Keratinocyte (primary cell): ENCODE data around the gene SLC29A2. TPM values are rescaled to one million over a fixed set of nuclear protein-coding genes. Genes with fewer than 3 reads are reported as not detected.

Experiments
- DNase-seq: peaks from one replicate; pipeline ENCODE4 v3.0.0-alpha.2; 2011; ENCODE audit warnings: low read depth, missing footprints, low spot score
- FAIRE-seq: peaks from 2 replicates; lab custom pipeline; 2011; peaks lifted over from hg19 to GRCh38; lab: Jason Lieb, UNC
- H2AFZ ChIP-seq: 2 replicates; pipeline ENCODE4 v1.6.0; 2012; ENCODE audit warnings: low read length, control low read depth, inconsistent platforms; ENCODE audit not compliant: control insufficient read depth
- H3K27ac ChIP-seq: 2 replicates; pipeline ENCODE4 v1.5.1; 2011; ENCODE audit warnings: low read length; ENCODE audit not compliant: control insufficient read depth, insufficient read depth
- H3K27me3 ChIP-seq: 3 replicates; pipeline ENCODE4 v1.6.0; 2011; ENCODE audit warnings: low read length; ENCODE audit not compliant: control insufficient read depth, insufficient read depth; ENCODE audit errors: extremely low read depth
- H3K36me3 ChIP-seq, 2 experiments: 2 replicates in 1 of 2; 3 replicates in 1 of 2; pipeline ENCODE4 v1.5.1; 2011; ENCODE audit warnings: low read length in 2 of 2, mild to moderate bottlenecking in 1 of 2; ENCODE audit not compliant: control insufficient read depth in 2 of 2, insufficient read depth in 2 of 2; ENCODE audit errors: extremely low read depth in 1 of 2
- H3K4me1 ChIP-seq: 3 replicates; pipeline ENCODE4 v1.5.1; 2011; ENCODE audit warnings: low read length; ENCODE audit not compliant: control insufficient read depth, insufficient read depth; ENCODE audit errors: extremely low read depth
- H3K4me2 ChIP-seq: 3 replicates; pipeline ENCODE4 v1.6.0; 2011; ENCODE audit warnings: low read depth, low read length; ENCODE audit not compliant: control insufficient read depth, insufficient read depth; ENCODE audit errors: extremely low read depth
- H3K4me3 ChIP-seq, 3 experiments: fragments of 200-600 bp in 1 of 3; sonication (generic) in 1 of 3; 2 replicates in 2 of 3; 3 replicates in 1 of 3; pipeline ENCODE4 v1.5.1; 2011 to 2016; ENCODE audit warnings: low read length in 3 of 3, mild to moderate bottlenecking in 3 of 3, control low read depth in 2 of 3, inconsistent platforms in 1 of 3, low read depth in 1 of 3, mixed read lengths in 1 of 3, mixed run types in 1 of 3, moderate library complexity in 1 of 3; ENCODE audit not compliant: control insufficient read depth in 2 of 3, insufficient read depth in 2 of 3; ENCODE audit errors: extremely low read depth in 1 of 3
- H3K79me2 ChIP-seq: 2 replicates; pipeline ENCODE4 v1.6.0; 2012; ENCODE audit warnings: low read length; ENCODE audit not compliant: control insufficient read depth, insufficient read depth
- H3K9ac ChIP-seq: 3 replicates; pipeline ENCODE4 v1.6.0; 2011; ENCODE audit warnings: low read length; ENCODE audit not compliant: control insufficient read depth, insufficient read depth; ENCODE audit errors: extremely low read depth
- H3K9me1 ChIP-seq: 3 replicates; pipeline ENCODE4 v1.6.0; 2011; ENCODE audit warnings: low read length; ENCODE audit not compliant: control insufficient read depth, insufficient read depth; ENCODE audit errors: extremely low read depth
- H3K9me3 ChIP-seq: 2 replicates; pipeline ENCODE4 v1.5.1; 2012; ENCODE audit warnings: low read depth, low read length; ENCODE audit not compliant: control insufficient read depth
- H4K20me1 ChIP-seq: 3 replicates; pipeline ENCODE4 v1.6.0; 2011; ENCODE audit warnings: low read length; ENCODE audit not compliant: control insufficient read depth, insufficient read depth; ENCODE audit errors: extremely low read depth
- EZH2 ChIP-seq: IDR thresholded peaks from one replicate; pipeline ENCODE4 v1.6.1; 2012; ENCODE audit warnings: inconsistent platforms, mild to moderate bottlenecking, low read length, moderate library complexity
- dilution Hi-C: fragments of 300-500 bp; cut with MboI; formaldehyde crosslinking; loops from one replicate; pipeline ENCODE4 v1.7.0; 2020; ENCODE audit warnings: low sequenced_read_pairs; ENCODE audit not compliant: extremely low pct_ligation_motif_present
- polyA plus RNA-seq, 5 experiments: library from polyadenylated mRNA; depleted of rRNA in 3 of 5; stranded (reverse) in 3 of 5; stranded (forward) in 1 of 5; unstranded in 1 of 5; fragments of >200 nt; gene quantifications; 1 replicate in 1 of 5; 2 replicates in 3 of 5; 3 replicates in 1 of 5; pipeline versions ENCODE4 v1.2.1 to v1.2.3, GENCODE V29; 2011 to 2012; ENCODE audit warnings: missing spikeins in 2 of 5, low read depth in 1 of 5, low replicate concordance in 1 of 5
- TF ChIP-seq, protein P1 (sequence below), 3 experiments: IDR thresholded peaks in 1 of 3; conservative IDR thresholded peaks in 1 of 3; optimal IDR thresholded peaks in 1 of 3; 2 replicates in 2 of 3; 3 replicates in 1 of 3; pipeline versions ENCODE3 to v1.5.1; 2011; ENCODE audit warnings: low read length in 3 of 3, mild to moderate bottlenecking in 3 of 3, moderate library complexity in 2 of 3, control low read depth in 1 of 3, inconsistent platforms in 1 of 3; ENCODE audit not compliant: insufficient read depth in 2 of 3; ENCODE audit errors: extremely low read depth in 1 of 3

The SLC29A2 gene
- polyA plus RNA-seq, 1 donor (not counting 4 experiments of a cell fraction or from before 2014, with no cell fraction given) = 1.7 TPM

DNA sequence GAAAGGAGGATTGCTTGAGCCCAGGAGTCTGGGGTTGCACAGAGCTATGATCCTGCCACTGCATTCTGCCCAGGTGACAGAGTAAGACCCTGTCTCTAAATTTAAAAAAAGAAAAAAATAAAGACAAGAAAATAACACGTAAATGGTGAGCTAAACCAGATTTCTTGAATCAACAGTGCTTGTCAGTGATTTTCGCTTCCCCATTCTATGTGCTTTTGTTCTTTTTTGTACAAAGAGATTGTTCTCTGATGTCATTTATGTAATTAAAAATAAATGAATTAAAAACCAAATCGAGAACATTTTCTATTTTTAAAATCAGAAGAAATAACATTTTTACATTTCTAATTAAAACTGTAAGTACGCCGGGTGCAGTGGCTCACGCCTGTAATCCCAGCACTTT lies 19.8 kb upstream of the SLC29A2 start:
- dilution Hi-C loops = no loop called here
- Histone ChIP-seq H3K9me3 (no peaks in the 10 kb centered on the region), H3K4me3 (no peak overlapping the region), H2AFZ (no peak overlapping the region), H4K20me1 (no peaks in the 10 kb centered on the region), H3K9me1 (no peaks in the 10 kb centered on the region), H3K27ac (no peak overlapping the region), H3K36me3 (no peaks in the 10 kb centered on the region), H3K4me2 (no peak overlapping the region), H3K79me2 (no peaks in the 10 kb centered on the region), H3K9ac (no peak overlapping the region), H3K27me3 (no peaks in the 10 kb centered on the region), H3K4me1 (peaks cover 6% of the 10 kb centered on the region)
- DNase-seq (no peak), FAIRE-seq (no peak)
- TF ChIP-seq EZH2 = no peak
- TF ChIP-seq, protein P1, sequence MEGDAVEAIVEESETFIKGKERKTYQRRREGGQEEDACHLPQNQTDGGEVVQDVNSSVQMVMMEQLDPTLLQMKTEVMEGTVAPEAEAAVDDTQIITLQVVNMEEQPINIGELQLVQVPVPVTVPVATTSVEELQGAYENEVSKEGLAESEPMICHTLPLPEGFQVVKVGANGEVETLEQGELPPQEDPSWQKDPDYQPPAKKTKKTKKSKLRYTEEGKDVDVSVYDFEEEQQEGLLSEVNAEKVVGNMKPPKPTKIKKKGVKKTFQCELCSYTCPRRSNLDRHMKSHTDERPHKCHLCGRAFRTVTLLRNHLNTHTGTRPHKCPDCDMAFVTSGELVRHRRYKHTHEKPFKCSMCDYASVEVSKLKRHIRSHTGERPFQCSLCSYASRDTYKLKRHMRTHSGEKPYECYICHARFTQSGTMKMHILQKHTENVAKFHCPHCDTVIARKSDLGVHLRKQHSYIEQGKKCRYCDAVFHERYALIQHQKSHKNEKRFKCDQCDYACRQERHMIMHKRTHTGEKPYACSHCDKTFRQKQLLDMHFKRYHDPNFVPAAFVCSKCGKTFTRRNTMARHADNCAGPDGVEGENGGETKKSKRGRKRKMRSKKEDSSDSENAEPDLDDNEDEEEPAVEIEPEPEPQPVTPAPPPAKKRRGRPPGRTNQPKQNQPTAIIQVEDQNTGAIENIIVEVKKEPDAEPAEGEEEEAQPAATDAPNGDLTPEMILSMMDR (optimal IDR thresholded peaks at IDR 0.05 in 1 of 3, IDR thresholded peaks at IDR 0.05 in 1 of 3, conservative IDR thresholded peaks at IDR 0.05 in 1 of 3; ENCODE audit: extremely low read depth in 1 of 3, insufficient read depth in 2 of 3, low read length in 3 of 3) = no peak

DNA sequence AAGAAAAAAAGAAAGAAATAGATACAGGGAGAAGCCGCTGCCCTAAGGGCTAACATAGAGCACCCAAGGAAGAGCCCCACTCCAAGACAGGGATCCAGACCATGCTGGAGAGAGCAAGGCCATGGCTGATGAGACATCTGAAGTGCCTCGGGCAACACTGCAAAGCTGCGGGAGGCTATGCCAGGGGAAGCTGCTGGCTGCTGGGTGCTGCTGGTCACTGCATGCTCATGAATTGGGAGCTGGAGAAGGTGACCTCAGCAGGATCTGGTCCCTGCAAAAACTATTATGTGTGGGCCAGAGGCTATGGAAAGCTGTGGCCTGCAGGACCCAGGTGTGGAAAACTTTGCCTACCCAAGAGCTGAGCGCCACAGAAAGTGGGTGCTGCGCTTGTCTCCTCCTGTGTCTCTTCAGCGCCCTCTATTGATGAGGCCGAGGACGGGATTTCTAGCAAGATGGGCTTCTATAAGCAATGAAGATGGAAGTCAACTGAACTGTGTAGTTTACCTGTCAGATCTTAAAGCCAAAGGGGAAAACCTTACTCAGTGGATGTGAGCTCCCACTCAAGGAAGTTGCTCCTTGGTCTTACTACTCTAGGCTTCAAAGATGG lies 17.3 kb upstream of the SLC29A2 start:
- Histone ChIP-seq H3K9ac (no peak overlapping the region), H3K27ac (no peak overlapping the region), H3K9me3 (no peaks in the 10 kb centered on the region), H3K27me3 (no peaks in the 10 kb centered on the region), H4K20me1 (no peaks in the 10 kb centered on the region), H3K36me3 (no peaks in the 10 kb centered on the region), H3K4me3 (no peak overlapping the region), H2AFZ (no peak overlapping the region), H3K9me1 (no peaks in the 10 kb centered on the region), H3K79me2 (no peaks in the 10 kb centered on the region), H3K4me2 (no peak overlapping the region), H3K4me1 (peaks cover 6% of the 10 kb centered on the region)
- dilution Hi-C loops = no loop called here
- FAIRE-seq (no peak), DNase-seq (peak; percentile 50)
- TF ChIP-seq EZH2 = no peak
- TF ChIP-seq, protein P1 (optimal IDR thresholded peaks at IDR 0.05 in 1 of 3, IDR thresholded peaks at IDR 0.05 in 1 of 3, conservative IDR thresholded peaks at IDR 0.05 in 1 of 3; ENCODE audit: extremely low read depth in 1 of 3, insufficient read depth in 2 of 3, low read length in 3 of 3) = peak; percentile 79 to 94 (median 91)
